ENCODE results near the gene FAM181A. TPM values are rescaled to one million over a fixed set of nuclear protein-coding genes. Genes with fewer than 3 reads are reported as not detected.

The FAM181A gene
- total RNA-seq, 1 experiment from 2014 or later, result not detected

- Histone ChIP-seq H3F3A (ENCODE audit: insufficient read depth, low read depth) (no peaks in the 10 kb centered on the region), H3K79me2 (ENCODE audit: low read depth) (no peaks in the 10 kb centered on the region), H3K4me2 (no peak overlapping the region), H3K27me3 (ENCODE audit: insufficient read depth, low read depth) (no peaks in the 10 kb centered on the region), H3K9me2 (ENCODE audit: insufficient read depth) (no peaks in the 10 kb centered on the region), H2AFZ (no peak overlapping the region), H4K20me1 (ENCODE audit: insufficient read depth) (no peaks in the 10 kb centered on the region), H3K36me3 (ENCODE audit: low read depth) (no peaks in the 10 kb centered on the region), H3K9me3 (ENCODE audit: insufficient read depth, low read depth) (no peaks in the 10 kb centered on the region), H3K4me3 (no peak overlapping the region), H3K27ac (no peak overlapping the region), H3K4me1 (replicated peaks; ENCODE audit: insufficient read depth) (no peaks in the 10 kb centered on the region)
- BruUV-seq (replicated peaks), result no TSS peak
- intact Hi-C loops (cut with micrococcal nuclease; ENCODE audit: unreplicated experiment), result no loop called here
- ChIA-PET POLR2A (ENCODE audit: unreplicated experiment) (no interaction called here), CTCF (no interaction called here)
- no peak for DNase-seq
- TF ChIP-seq EZH2 (IDR thresholded peaks at IDR 0.05; ENCODE audit: low read depth), result no peak
- no peak for TF ChIP-seq CTCF (conservative IDR thresholded peaks at IDR 0.05)
These were observed 50.8 kb downstream of the FAM181A start for GRCh38 chr14:93977790-93978581.

- CTCF ChIA-PET, result no interaction called here
- H3K27ac ChIP-seq, result no peak overlapping the region
- intact Hi-C loops (cut with micrococcal nuclease; ENCODE audit: unreplicated experiment), result no loop called here
These were observed 51.6 kb downstream of the FAM181A start for GRCh38 chr14:93978735-93979134.

More at GRCh38 chr14:93978735-93979134, 51.6 kb downstream of the FAM181A start:
- BruUV-seq (replicated peaks), result no TSS peak
- Histone ChIP-seq H3K36me3 (ENCODE audit: low read depth) (no peaks in the 10 kb centered on the region), H4K20me1 (ENCODE audit: insufficient read depth) (no peaks in the 10 kb centered on the region), H3K27me3 (ENCODE audit: insufficient read depth, low read depth) (no peaks in the 10 kb centered on the region), H3K4me3 (no peak overlapping the region), H3K79me2 (ENCODE audit: low read depth) (no peaks in the 10 kb centered on the region), H3F3A (ENCODE audit: insufficient read depth, low read depth) (no peaks in the 10 kb centered on the region), H2AFZ (no peak overlapping the region), H3K9me3 (ENCODE audit: insufficient read depth, low read depth) (no peaks in the 10 kb centered on the region), H3K4me1 (replicated peaks; ENCODE audit: insufficient read depth) (no peaks in the 10 kb centered on the region), H3K4me2 (no peak overlapping the region), H3K9me2 (ENCODE audit: insufficient read depth) (no peaks in the 10 kb centered on the region)
- TF ChIP-seq CTCF (conservative IDR thresholded peaks at IDR 0.05) (no peak), EZH2 (IDR thresholded peaks at IDR 0.05; ENCODE audit: low read depth) (no peak)
- POLR2A ChIA-PET (ENCODE audit: unreplicated experiment), result no interaction called here
- no peak for DNase-seq

Small RNAs within 50 kb of the gene (microRNA-seq; reads per million reads assigned to microRNA genes)
- gene MIR4506 (ENCODE audit: borderline number of aligned reads, borderline replicate concordance), result not detected

Other genes starting within 250 kb of the FAM181A start
- gene PRIMA1, start 138.9 kb upstream of the FAM181A start, total RNA-seq (2021), result not detected in 2 replicates
- not detected in 2 replicates for gene ASB2, start 49.2 kb downstream of the FAM181A start, total RNA-seq (2021)
- gene CCDC197, start 70.0 kb downstream of the FAM181A start, total RNA-seq (2021), result not detected in 2 replicates
- 0.43 and 0.55 TPM in 2 replicates for gene OTUB2, start 99.0 kb downstream of the FAM181A start, total RNA-seq (2021)
- gene DDX24, start 153.9 kb downstream of the FAM181A start, total RNA-seq (2021), result 25.6 and 40.4 TPM in 2 replicates
- 9.7 and 13.2 TPM in 2 replicates for gene IFI27L1, start 154.0 kb downstream of the FAM181A start, total RNA-seq (2021)
- gene IFI27, start 183.4 kb downstream of the FAM181A start, total RNA-seq (2021), result 0.83 and 1.1 TPM in 2 replicates
- gene IFI27L2, start 202.3 kb downstream of the FAM181A start, total RNA-seq (2021), result 5.4 and 5.6 TPM in 2 replicates
- not detected in 2 replicates for gene PPP4R4, start 247.0 kb downstream of the FAM181A start, total RNA-seq (2021)